ENCODE measurements around the gene ZNF225. TPM values are rescaled to one million over a fixed set of nuclear protein-coding genes. Genes with fewer than 3 reads are reported as not detected.

The ZNF225 gene
- total RNA-seq, 1 donor from 2014 or later = 2.2 TPM

DNA sequence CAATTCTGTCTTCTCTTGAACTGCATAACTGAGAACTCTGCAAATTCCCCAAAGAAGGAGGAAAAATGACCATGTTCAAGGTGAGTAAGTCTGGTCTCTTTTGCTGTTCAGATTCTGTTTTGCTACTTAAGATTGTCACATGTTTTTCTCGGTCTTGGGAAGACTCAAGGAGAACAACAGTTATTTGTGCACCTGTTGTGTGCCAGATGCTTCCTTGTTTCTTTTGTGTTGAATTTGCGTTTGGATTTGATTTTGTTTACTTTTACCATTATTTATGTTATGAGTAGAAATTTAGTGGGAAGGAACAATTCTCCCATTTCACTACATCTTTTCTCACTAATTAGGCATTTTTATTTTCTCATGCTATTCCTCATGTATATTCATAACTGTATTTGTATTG is 36.9 kb upstream of the ZNF225 start:
- TF ChIP-seq, protein P1, sequence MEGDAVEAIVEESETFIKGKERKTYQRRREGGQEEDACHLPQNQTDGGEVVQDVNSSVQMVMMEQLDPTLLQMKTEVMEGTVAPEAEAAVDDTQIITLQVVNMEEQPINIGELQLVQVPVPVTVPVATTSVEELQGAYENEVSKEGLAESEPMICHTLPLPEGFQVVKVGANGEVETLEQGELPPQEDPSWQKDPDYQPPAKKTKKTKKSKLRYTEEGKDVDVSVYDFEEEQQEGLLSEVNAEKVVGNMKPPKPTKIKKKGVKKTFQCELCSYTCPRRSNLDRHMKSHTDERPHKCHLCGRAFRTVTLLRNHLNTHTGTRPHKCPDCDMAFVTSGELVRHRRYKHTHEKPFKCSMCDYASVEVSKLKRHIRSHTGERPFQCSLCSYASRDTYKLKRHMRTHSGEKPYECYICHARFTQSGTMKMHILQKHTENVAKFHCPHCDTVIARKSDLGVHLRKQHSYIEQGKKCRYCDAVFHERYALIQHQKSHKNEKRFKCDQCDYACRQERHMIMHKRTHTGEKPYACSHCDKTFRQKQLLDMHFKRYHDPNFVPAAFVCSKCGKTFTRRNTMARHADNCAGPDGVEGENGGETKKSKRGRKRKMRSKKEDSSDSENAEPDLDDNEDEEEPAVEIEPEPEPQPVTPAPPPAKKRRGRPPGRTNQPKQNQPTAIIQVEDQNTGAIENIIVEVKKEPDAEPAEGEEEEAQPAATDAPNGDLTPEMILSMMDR (IDR thresholded peaks at IDR 0.05; ENCODE audit: insufficient read depth, low read length, poor library complexity, severe bottlenecking) = no peak
- H3K36me3 ChIP-seq (ENCODE audit: control insufficient read depth, insufficient read depth, low read length) = no peaks in the 10 kb centered on the region
- H3K4me3 ChIP-seq (ENCODE audit: low read depth, low read length) = no peak overlapping the region
- DNase-seq (ENCODE audit: low read depth) = no peak
- H3K27me3 ChIP-seq (ENCODE audit: control insufficient read depth, insufficient read depth, low read length) = no peaks in the 10 kb centered on the region

DNA sequence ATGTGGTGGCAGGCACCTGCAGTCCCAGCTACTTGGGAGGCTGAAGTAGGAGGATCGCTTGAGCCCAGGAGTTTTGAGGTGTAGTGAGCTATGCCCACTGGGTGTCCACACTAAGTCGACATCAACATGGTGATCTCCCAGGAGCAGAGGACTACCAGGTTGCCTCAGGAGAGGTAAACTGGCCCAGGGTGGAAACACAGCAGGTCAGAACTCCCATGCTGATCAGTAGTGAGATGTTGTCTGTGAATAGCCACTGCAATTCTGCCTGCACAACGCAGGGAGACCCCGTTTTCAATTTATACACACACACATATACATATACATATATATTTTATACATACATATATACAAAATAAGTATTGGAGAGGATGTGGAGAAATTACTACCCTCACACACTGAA is 21.1 kb upstream of the ZNF225 start:
- TF ChIP-seq, protein P1 (IDR thresholded peaks at IDR 0.05; ENCODE audit: insufficient read depth, low read length, poor library complexity, severe bottlenecking) = no peak
- H3K36me3 ChIP-seq (ENCODE audit: control insufficient read depth, insufficient read depth, low read length) = no peaks in the 10 kb centered on the region
- H3K4me3 ChIP-seq (ENCODE audit: low read depth, low read length) = no peak overlapping the region
- DNase-seq (ENCODE audit: low read depth) = no peak
- H3K27me3 ChIP-seq (ENCODE audit: control insufficient read depth, insufficient read depth, low read length) = no peaks in the 10 kb centered on the region

DNA sequence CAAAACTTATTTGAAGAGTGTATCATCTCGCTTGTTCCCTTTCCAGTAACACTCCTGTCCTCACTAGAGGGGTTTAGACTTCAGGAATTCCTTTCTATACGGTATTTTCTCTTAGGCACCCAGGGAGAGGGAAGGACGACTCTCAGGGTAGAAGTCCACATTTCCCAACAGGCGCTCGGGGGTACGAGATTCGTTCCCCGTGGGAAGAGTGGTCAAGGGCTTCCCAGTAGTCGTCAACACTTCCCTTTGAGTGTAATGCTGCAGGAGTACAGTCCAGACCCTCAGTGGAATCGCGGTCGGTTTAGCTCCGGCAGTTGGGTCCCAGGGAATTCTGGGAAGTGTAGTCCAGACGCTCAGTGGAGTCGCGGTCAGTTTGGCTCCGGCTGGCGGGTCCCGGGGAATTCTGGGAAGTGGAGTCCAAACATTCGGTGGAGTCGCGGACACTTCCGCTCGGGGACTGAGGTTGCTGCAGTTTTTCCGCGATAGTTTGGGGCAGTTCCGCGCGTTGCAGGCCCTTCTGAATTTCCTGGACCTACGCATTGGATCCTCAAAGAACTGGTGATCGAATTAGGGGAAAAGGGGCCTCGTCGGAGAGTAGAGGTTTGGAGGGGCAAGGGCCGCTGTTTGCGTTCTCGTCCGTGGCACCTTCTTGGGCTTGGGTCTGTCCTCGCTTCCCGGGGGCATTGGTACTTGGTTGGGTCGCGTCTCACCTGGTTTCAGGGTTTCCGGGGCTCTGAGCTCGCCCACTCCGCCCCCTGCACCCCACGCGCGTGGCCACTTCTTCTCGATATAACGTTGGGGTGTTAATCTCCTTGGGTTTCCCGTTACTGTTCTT is 19.1 kb upstream of the ZNF225 start, which contains the start of gene ZNF224:
TSS of gene ZNF224 (plus strand) at position 431 of the 835 bp plus-strand sequence. CDS start 3,513 bp downstream, outside the sequence.
- no peaks in the 10 kb centered on the region for H3K36me3 ChIP-seq (ENCODE audit: control insufficient read depth, insufficient read depth, low read length)
- TF ChIP-seq, protein P1 (IDR thresholded peaks at IDR 0.05; ENCODE audit: insufficient read depth, low read length, poor library complexity, severe bottlenecking) = no peak
- H3K4me3 ChIP-seq (ENCODE audit: low read depth, low read length) = peak within 1 kb of the TSS; percentile 94
- DNase-seq (ENCODE audit: low read depth) = peak; percentile 76
- no peaks in the 10 kb centered on the region for H3K27me3 ChIP-seq (ENCODE audit: control insufficient read depth, insufficient read depth, low read length)

DNA sequence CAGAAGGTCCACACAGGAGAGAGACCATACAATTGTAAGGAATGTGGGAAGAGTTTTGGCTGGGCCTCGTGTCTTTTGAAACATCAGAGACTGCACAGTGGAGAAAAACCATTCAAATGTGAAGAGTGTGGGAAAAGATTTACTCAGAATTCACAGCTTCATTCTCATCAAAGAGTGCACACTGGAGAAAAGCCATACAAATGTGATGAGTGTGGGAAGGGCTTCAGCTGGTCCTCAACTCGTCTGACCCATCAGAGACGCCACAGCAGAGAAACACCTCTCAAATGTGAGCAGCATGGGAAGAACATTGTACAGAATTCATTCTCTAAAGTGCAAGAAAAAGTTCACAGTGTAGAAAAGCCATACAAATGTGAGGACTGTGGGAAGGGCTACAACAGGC is 5.4 kb upstream of the ZNF225 start:
- H3K27me3 ChIP-seq (ENCODE audit: control insufficient read depth, insufficient read depth, low read length) = no peaks in the 10 kb centered on the region
- TF ChIP-seq, protein P1 (IDR thresholded peaks at IDR 0.05; ENCODE audit: insufficient read depth, low read length, poor library complexity, severe bottlenecking) = no peak
- H3K36me3 ChIP-seq (ENCODE audit: control insufficient read depth, insufficient read depth, low read length) = no peaks in the 10 kb centered on the region
- H3K4me3 ChIP-seq (ENCODE audit: low read depth, low read length) = no peak overlapping the region
- no peak for DNase-seq (ENCODE audit: low read depth)

DNA sequence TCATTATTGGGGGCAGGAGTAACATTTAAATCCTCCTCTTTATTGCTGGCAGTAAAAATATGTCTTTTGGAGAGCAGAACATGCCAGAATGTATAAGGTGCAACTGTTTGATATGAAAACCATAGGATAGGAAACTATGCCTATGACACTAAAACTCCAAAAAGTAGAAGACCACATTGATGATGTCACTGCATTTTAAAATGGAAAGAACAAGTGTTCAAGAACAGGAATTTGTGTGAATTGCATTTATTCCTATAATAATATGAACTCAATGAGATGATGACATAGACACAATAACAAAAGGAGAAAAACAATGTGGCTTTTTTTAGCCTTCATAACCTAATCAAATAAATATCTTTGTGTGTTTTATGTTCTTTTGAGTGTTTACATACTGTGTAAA is 3.7 kb upstream of the ZNF225 start:
- H3K27me3 ChIP-seq (ENCODE audit: control insufficient read depth, insufficient read depth, low read length) = no peaks in the 10 kb centered on the region
- TF ChIP-seq, protein P1 (IDR thresholded peaks at IDR 0.05; ENCODE audit: insufficient read depth, low read length, poor library complexity, severe bottlenecking) = no peak
- H3K4me3 ChIP-seq (ENCODE audit: low read depth, low read length) = no peak overlapping the region
- no peak for DNase-seq (ENCODE audit: low read depth)
- no peaks in the 10 kb centered on the region for H3K36me3 ChIP-seq (ENCODE audit: control insufficient read depth, insufficient read depth, low read length)

Measured in kidney epithelial cell (primary cell).